ENCODE results near the gene TMEM94.

GRCh38 chr17:75450270-75450669 is 6.2 kb upstream of the TMEM94 start:
- no peak for TF ChIP-seq EZH2 (IDR thresholded peaks at IDR 0.05; ENCODE audit: borderline replicate concordance, low read length)
- TF ChIP-seq, protein P1, sequence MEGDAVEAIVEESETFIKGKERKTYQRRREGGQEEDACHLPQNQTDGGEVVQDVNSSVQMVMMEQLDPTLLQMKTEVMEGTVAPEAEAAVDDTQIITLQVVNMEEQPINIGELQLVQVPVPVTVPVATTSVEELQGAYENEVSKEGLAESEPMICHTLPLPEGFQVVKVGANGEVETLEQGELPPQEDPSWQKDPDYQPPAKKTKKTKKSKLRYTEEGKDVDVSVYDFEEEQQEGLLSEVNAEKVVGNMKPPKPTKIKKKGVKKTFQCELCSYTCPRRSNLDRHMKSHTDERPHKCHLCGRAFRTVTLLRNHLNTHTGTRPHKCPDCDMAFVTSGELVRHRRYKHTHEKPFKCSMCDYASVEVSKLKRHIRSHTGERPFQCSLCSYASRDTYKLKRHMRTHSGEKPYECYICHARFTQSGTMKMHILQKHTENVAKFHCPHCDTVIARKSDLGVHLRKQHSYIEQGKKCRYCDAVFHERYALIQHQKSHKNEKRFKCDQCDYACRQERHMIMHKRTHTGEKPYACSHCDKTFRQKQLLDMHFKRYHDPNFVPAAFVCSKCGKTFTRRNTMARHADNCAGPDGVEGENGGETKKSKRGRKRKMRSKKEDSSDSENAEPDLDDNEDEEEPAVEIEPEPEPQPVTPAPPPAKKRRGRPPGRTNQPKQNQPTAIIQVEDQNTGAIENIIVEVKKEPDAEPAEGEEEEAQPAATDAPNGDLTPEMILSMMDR (IDR thresholded peaks at IDR 0.05; ENCODE audit: low read length), result no peak

Measured in OCI-LY1 (cell line).